Breast epithelium (tissue), 4 donors: ENCODE results near the gene LRP1. TPM values are rescaled to one million over a fixed set of nuclear protein-coding genes. Genes with fewer than 3 reads are reported as not detected.

Experiments used
- DNase-seq, 2 donors: peaks; one replicate each; pipeline ENCODE4 v3.0.0-alpha.2; 2019; ENCODE audit warnings: low spot score in 2 of 2
- H3K27ac ChIP-seq, 2 donors: fragments of 200-600 bp; sonication (generic) in 1 of 2; one replicate each; pipeline ENCODE4 v1.5.1; 2016 to 2019; ENCODE audit warnings: mild to moderate bottlenecking in 1 of 2
- H3K27me3 ChIP-seq, 2 donors: fragments of 200-600 bp; sonication (generic) in 1 of 2; one replicate each; pipeline versions ENCODE4 v1.5.1 to v1.6.0; 2017 to 2019; ENCODE audit warnings: control low read depth in 1 of 2, mild to moderate bottlenecking in 1 of 2
- H3K36me3 ChIP-seq: fragments of 200-600 bp; one replicate; pipeline ENCODE4 v1.5.1; 2019
- H3K4me1 ChIP-seq, 2 donors: fragments of 200-600 bp; sonication (generic); one replicate each; pipeline ENCODE4 v1.5.1; 2016 to 2019; ENCODE audit warnings: control low read depth in 1 of 2
- H3K4me3 ChIP-seq, 3 donors: fragments of 200-600 bp; sonication (generic); 1 replicate in 2 of 3; 2 replicates in 1 of 3; pipeline ENCODE4 v1.5.1; 2016 to 2019; ENCODE audit warnings: mild to moderate bottlenecking in 3 of 3, moderate library complexity in 2 of 3
- H3K9me3 ChIP-seq, 2 donors: fragments of 200-600 bp; sonication (generic) in 1 of 2; one replicate each; pipeline ENCODE4 v1.5.1; 2016 to 2019; ENCODE audit warnings: control low read depth in 1 of 2
- POLR2A ChIP-seq: fragments of 450-650 bp; IDR thresholded peaks from one replicate; pipeline ENCODE4 v1.6.1; 2016; ENCODE audit warnings: antibody characterized with exemption, mild to moderate bottlenecking, moderate library complexity
- POLR2AphosphoS5 ChIP-seq, 3 donors: sonication (generic); formaldehyde crosslinking; IDR thresholded peaks; one replicate each; pipeline ENCODE4 v1.6.1; 2017; ENCODE audit warnings: antibody characterized with exemption in 3 of 3
- intact Hi-C: fragments of 100-400 bp; cut with DNase I; formaldehyde crosslinking; loops from one replicate; pipeline ENCODE4 v1.15.1; 2023; ENCODE audit warnings: low total_unique reads
- total RNA-seq, 3 donors: library from RNA; depleted of rRNA; stranded (reverse); fragments of >200 nt; gene quantifications; one replicate each; pipeline ENCODE4 v1.1.0, GENCODE V29; 2016
- TF ChIP-seq, protein P1 (sequence below), 3 donors: fragments of 450-650 bp; IDR thresholded peaks; one replicate each; pipeline ENCODE4 v1.5.1; 2016 to 2017; ENCODE audit warnings: antibody characterized with exemption in 3 of 3, mild to moderate bottlenecking in 3 of 3, moderate library complexity in 3 of 3

Gene LRP1
- total RNA-seq, 3 donors from 2014 or later, result 102 to 894 (median 240) TPM

DNA sequence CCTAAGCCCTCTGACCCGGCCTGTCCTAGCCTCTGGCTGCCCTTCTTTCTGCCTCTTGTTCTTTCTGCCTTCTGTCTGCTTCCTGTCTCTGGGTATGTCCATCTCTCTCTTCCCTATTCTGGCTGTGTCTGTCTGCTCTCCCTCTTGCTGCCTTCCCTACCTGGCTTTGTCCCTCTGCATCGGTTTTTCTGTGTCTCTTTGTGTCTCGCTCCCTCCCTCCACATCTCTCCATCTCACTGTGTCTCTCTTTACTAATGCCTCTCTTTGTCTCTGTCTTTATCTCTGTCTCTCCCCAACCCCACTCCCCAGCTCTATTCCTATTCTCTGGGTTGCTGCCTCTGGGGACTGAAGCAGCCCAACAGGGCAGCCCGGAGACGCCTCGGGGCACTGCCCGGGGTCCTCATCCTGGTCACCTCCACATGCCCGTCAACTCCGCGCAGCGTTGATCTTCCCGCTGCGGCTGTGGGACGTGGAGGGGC, 111.3 kb downstream of the LRP1 start:
- H3K9me3 ChIP-seq, result no peaks in the 10 kb centered on the region
- no peak for DNase-seq
- intact Hi-C loops, result loop anchor here (10.0 kb wide), 1 partner anchor 1115 kb away; no protein-coding TSS in a partner anchor
- H3K36me3 ChIP-seq, result no peaks in the 10 kb centered on the region
- H3K4me3 ChIP-seq, result peak overlapping the region; percentile 45 to 75 (median 55)
- H3K27me3 ChIP-seq, result peaks cover 3 to 38% of the 10 kb centered on the region in 2 donors
- TF ChIP-seq POLR2A (no peak), POLR2AphosphoS5 (IDR thresholded peaks at IDR 0.05) (no peak)
- TF ChIP-seq, protein P1, sequence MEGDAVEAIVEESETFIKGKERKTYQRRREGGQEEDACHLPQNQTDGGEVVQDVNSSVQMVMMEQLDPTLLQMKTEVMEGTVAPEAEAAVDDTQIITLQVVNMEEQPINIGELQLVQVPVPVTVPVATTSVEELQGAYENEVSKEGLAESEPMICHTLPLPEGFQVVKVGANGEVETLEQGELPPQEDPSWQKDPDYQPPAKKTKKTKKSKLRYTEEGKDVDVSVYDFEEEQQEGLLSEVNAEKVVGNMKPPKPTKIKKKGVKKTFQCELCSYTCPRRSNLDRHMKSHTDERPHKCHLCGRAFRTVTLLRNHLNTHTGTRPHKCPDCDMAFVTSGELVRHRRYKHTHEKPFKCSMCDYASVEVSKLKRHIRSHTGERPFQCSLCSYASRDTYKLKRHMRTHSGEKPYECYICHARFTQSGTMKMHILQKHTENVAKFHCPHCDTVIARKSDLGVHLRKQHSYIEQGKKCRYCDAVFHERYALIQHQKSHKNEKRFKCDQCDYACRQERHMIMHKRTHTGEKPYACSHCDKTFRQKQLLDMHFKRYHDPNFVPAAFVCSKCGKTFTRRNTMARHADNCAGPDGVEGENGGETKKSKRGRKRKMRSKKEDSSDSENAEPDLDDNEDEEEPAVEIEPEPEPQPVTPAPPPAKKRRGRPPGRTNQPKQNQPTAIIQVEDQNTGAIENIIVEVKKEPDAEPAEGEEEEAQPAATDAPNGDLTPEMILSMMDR (IDR thresholded peaks at IDR 0.05), result no peak
- H3K27ac ChIP-seq, result no peak overlapping the region
- peaks cover 19 to 22% of the 10 kb centered on the region in 2 donors for H3K4me1 ChIP-seq

DNA sequence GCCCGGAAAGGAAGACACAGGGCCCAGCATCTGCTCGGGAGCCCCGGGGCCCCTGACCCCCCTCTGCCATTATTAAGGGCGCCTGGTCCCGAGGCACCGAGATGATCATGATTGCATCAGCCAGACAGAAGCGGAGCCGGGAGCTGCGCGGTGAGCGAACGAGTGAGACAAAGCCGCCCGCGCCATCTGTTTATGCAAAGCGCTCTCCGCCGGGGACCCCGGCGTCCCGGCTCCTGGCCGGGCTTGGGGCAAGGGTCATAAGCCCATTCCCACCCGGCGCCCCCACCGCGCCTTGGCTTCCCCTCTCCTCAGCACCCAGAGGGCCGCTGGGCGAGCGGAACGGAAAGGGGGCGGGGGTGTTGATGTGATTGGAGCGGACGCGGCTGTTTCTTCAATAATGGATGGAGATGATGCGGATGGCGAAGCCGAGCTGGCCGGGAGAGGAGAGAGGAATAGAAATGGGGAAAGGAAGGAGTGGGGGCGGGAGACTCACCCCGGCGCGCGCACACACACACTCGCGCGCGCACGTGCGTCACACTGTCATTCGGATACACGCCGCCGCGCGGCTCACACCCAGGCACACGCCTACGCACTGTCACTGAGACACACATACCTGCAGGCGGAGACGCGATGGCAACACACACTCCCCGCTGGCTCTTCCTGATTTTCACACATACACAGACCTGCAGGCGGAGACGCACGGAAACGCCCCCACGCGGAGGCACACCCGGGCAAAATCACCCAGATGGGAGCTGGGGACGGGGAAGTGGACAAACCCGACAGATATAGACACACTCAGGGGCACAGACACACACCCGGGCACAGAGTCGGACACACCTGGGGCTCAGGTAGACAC, 112.0 kb downstream of the LRP1 start:
- H3K4me1 ChIP-seq, result peaks cover 19 to 22% of the 10 kb centered on the region in 2 donors
- H3K27ac ChIP-seq, result no peak overlapping the region

DNA sequence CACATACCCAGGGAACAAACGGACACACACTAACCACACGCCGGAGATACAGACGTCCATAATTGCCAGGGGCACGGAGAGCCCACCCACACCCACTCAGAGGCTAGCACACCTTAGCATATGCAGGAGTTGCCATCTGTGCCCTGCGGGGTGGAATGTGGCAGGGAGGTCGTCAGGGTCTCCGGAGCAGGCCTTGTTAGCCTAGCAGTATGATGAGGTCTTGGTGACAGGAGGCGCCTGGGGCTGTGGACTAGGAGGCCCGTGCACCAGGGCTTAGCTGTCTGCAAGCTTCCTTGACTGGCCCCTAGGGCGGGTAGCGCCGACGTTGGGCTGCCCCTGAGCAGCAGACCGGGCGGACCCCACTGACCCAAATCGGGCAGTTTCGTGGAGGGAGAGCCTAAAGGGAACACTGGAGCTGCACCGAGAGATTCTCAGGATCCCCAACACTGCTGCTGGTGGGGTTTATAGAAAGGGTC, 112.7 kb downstream of the LRP1 start:
- peak overlapping the region; percentile 40 to 75 (median 55) for H3K4me3 ChIP-seq
- no peak overlapping the region for H3K27ac ChIP-seq
- TF ChIP-seq POLR2AphosphoS5 (IDR thresholded peaks at IDR 0.05), result no peak
- TF ChIP-seq POLR2A, result no peak
- TF ChIP-seq, protein P1 (IDR thresholded peaks at IDR 0.05), result no peak
- intact Hi-C loops, result loop anchor here (10.0 kb wide), 1 partner anchor 1114 kb away; no protein-coding TSS in a partner anchor
- DNase-seq, result no peak
- H3K9me3 ChIP-seq, result no peaks in the 10 kb centered on the region
- peaks cover 3 to 37% of the 10 kb centered on the region in 2 donors for H3K27me3 ChIP-seq
- peaks cover 19 to 22% of the 10 kb centered on the region in 2 donors for H3K4me1 ChIP-seq
- no peaks in the 10 kb centered on the region for H3K36me3 ChIP-seq

More for the DNA sequence above, 112.0 kb downstream of the LRP1 start:
- Histone ChIP-seq H3K36me3 (no peaks in the 10 kb centered on the region), H3K4me3 (peak overlapping the region; percentile 40 to 75 (median 55)), H3K27me3 (peaks cover 3 to 38% of the 10 kb centered on the region in 2 donors), H3K9me3 (no peaks in the 10 kb centered on the region)
- TF ChIP-seq POLR2A (no peak), POLR2AphosphoS5 (IDR thresholded peaks at IDR 0.05) (peak in 1 of 3 donors; percentile 15)
- TF ChIP-seq, protein P1 (IDR thresholded peaks at IDR 0.05), result no peak
- intact Hi-C loops, result loop anchor here (10.0 kb wide), 1 partner anchor 1115 kb away; no protein-coding TSS in a partner anchor
- DNase-seq, result peak in 1 of 2 donors; percentile 48

DNA sequence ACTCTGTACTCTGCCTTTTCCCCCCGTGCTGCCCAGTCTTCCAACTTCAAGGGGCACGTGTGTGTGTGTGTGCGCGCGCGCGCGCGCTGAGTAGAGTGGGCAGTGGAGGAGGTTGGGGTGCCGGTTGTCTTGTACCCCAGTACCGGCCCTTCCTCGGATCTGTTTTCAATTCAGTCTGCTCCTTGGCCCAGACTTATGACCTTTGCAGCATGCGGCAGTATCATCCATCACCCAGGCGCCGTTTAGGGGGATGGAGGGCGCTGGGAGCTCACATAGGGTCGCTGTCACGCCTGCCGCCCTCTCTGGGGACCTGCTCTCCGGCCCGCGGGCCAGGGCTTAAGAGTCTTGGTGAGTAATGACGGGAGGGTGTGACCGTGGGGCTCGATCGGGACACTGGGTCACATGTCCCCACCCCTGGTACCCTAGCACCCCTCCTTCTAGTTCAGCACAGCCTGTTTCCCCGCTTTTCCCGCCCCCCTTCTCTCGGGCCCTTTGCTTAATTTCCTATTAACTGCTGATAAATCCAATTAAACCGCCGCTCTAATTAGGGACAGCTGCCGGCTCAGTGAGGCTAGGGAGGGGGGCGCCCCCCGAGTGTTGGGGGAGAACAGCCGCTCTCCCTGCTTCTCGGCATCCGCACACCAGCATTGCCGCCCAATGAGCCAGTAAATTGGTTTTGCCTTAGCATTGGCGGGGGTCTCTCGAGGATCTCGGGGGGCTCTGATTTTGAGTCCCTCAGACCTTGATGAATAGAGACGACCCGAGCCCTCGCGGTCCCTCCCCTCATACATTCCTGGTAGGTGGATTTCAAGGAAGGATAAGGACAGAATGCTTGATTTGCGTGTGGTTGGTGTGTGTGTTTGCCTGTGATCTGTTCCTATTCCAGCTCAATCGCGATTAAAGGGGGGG, 113.4 kb downstream of the LRP1 start:
- Histone ChIP-seq H3K4me3 (peak overlapping the region in 2 of 3 donors; percentile 52 to 67), H3K9me3 (no peaks in the 10 kb centered on the region), H3K27ac (no peak overlapping the region), H3K27me3 (peaks cover 3 to 35% of the 10 kb centered on the region in 2 donors), H3K36me3 (no peaks in the 10 kb centered on the region), H3K4me1 (peaks cover 19 to 22% of the 10 kb centered on the region in 2 donors)
- TF ChIP-seq POLR2AphosphoS5 (IDR thresholded peaks at IDR 0.05) (no peak), POLR2A (no peak)
- TF ChIP-seq, protein P1 (IDR thresholded peaks at IDR 0.05), result no peak
- DNase-seq, result no peak
- intact Hi-C loops, result loop anchor here (10.0 kb wide), 1 partner anchor 1113 kb away; no protein-coding TSS in a partner anchor
